COLO829 (cell line): Measurements from ENCODE around the gene DYRK4.
"Not testable (repeated sequence)": the region's sequence is repeated elsewhere in the genome, so short reads cannot be mapped to it uniquely, and the experiment has no call there.

Source experiments
- DNase-seq: peaks from one replicate; pipeline ENCODE4 v3.0.0; 2012; ENCODE audit warnings: low spot score

DYRK4 gene, protein sequence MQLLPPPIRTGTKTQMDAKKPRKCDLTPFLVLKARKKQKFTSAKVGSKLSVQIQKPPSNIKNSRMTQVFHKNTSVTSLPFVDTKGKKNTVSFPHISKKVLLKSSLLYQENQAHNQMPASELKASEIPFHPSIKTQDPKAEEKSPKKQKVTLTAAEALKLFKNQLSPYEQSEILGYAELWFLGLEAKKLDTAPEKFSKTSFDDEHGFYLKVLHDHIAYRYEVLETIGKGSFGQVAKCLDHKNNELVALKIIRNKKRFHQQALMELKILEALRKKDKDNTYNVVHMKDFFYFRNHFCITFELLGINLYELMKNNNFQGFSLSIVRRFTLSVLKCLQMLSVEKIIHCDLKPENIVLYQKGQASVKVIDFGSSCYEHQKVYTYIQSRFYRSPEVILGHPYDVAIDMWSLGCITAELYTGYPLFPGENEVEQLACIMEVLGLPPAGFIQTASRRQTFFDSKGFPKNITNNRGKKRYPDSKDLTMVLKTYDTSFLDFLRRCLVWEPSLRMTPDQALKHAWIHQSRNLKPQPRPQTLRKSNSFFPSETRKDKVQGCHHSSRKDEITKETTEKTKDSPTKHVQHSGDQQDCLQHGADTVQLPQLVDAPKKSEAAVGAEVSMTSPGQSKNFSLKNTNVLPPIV

DNA sequence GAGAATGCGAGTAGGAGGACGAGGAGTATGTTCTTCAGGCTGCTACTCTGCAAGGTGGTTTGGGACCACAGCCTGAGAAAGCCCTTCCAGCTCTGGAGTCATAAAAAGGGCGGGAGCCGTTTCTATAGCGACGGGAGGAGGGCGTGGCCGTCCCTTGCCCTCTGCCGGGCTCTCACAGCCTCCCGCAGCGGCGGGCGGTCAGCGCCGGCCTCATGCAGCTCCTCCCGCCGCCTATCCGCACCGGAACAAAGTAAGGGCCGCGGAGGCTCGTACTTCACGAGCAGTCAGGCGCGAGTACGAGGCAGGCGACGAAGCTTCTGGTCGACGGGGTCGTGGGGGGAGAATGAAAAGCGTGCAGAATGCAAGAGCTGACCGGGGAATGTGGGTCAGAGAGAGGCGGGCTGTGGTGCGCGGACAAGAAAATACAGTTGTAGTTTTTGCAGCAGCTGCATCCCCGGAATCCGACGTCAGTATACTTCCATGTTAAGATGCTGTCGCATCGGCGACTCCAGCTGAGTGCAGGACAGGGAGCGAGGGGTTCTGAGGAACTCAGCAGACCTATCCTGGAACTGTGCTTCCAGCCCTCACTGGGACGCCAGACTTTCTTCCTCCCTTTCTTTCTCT lies at the start of gene DYRK4:
Gene DYRK4 (plus strand): TSS at position 175 of the 624 bp plus-strand sequence. CDS start 38 bp downstream, at position 213.
- no peak for DNase-seq

DNA sequence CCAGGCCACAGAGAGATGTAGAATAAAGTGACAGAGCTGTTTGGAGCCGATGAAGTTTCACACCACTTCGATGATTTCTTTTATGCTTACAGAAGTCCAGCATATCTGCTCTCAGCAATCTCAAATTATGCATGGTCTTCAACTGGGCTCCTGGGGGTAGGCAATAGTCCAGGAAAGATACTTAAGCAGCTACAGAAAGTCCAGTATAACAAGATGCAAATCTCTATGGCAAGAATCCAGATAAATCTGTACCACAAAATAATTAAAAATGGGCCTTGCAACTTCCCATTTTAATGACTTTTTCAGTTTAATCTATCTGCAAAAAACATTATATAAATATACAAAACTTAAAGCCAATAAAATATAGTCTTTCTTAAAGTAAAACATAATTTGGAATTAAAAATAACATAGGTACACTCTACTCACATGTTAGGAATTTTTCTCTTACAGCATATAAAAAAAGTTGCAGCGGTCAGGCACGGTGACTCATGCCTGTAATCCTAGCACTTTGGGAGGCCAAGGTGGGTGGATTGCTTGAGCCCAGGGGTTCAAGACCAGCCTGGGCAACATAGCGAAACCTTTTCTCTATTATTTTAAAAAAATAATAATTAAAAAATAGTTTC lies 43.8 kb upstream of the DYRK4 start:
- DNase-seq = no peak

DNA sequence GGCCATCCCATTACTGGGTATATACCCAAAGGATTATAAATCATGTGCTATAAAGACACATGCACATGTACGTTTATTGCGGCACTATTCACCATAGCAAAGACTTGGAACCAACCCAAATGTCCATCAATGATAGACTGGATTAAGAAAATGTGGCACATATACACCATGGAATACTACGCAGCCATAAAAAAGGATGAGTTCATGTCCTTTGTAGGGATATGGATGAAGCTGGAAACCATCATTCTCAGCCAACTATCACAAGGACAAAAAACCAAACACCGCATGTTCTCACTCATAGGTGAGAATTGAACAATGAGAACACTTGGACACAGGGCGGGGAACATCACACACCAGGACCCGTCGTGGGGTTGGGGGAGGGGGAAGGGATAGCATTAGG lies 38.6 kb upstream of the DYRK4 start:
- DNase-seq = not testable (repeated sequence)

DNA sequence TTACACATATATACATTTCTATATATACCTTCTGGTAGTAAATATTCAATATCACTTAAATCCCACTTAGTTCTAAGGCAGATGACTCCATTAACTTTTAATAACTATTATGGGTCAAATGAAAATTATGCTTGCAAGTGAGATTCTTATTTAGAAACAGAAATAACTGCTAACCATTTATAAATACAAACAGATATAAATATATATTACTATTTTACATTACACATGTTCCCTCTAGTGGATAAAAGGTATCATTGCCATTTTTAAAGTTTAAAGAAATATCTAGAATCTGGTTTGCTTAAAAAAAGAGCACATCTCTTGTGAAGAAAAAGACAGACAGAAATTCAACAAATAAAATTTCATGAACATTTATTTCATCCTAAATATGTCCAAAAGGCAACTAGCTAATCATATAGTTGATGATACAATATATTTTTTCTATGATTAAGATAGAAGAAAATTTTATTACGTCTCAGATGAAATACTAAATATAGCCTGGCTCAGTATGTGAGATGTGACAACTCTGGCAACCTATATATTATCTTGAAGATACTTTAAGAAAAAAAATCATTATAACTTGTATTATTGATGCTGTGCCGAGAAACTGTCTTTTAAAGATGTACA lies 35.0 kb upstream of the DYRK4 start:
- DNase-seq = peak; percentile 4

DNA sequence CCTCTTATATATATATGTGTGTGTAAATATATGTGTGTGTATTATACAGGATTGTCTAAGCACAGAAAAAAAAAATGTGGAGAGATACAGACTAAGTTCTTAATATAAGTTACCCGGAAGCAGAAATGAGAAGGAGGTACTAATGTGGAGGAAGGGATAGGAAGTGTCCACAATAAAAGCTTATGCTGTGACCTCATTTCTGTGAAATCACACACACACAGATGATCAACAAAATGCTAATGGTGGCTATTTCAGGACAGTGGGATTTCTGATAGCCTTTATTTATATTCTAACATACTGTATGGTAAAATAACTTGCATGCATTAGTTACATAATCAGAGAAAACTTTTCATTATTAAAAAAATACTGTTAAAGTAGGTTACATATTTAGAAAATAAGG lies 31.8 kb upstream of the DYRK4 start:
- no peak for DNase-seq

- no peak for DNase-seq
Measured at GRCh38 chr12:4530982-4531586, 30.9 kb upstream of the DYRK4 start.

DNA sequence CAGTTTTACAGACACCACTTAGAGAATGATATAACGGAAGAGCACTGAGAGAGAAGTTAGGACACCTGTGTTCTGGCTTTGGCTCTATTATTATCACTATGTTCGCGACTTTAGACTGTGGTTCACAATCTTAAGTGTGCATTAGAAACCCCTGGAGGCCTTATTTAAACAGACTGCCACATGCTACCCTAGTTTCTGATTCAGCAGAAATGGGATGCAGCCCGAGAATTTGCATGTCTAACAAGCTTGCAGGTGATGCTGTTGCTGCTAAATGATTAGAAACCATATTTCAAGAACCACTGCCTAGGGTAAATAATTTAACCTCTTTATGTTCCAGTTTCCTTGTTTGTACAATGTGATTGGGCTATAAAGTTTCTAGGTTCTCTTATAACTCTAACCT lies 26.9 kb upstream of the DYRK4 start:
- no peak for DNase-seq

- no peak for DNase-seq
Measured at GRCh38 chr12:4535871-4536270, 26.1 kb upstream of the DYRK4 start.

DNA sequence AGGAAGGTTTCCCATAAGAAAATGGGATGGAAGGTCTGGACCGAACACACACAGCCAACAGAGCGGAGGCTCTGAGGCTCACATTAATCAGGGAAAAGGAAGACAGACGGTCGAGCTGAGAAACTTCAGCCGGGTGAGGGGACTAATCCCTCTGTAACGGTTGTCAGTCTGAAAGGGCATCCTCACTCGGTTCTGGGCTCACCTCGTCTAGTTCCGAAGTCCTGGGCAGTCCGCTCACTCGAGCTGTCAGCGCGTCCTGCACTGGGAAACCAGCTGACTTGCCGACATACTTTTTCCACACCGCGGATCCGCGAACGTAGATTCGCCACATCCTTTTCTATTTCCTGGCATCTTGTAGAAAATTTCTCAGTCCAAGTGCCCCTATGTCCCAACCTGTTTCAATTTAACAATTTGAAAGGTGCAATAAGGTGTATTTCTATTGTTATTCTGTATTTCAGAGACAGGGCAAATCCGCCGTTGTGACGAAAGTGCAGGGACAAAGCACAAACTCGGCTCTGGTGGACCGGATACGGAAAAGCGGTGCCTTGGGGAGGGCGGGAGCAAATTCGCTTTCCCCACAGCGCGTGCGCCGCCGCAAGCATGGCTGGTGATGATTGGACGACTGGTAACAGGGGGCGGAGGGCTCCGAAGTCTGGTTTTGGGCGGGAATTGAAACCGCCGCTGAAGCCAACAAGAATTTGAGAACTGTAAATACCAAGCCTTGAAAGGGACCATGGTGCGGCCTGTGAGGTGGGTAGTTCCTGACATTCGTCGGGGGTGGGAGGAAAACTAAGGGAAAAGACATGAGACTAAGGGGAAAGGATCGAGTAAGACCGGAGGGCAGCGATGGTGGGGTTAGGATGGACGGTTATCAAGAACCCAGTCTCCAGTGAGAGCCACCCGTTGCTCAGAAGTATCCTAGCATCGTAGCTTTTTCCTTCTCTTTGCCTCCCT lies 23.5 kb upstream of the DYRK4 start, which contains the start of gene RAD51AP1:
Gene RAD51AP1 (plus strand): TSS at position 684 of the 954 bp plus-strand sequence. CDS start 50 bp downstream, at position 734.
- peak; percentile 95 for DNase-seq

- no peak for DNase-seq
Measured at GRCh38 chr12:4539167-4539870, 22.7 kb upstream of the DYRK4 start.

GRCh38 chr12:4540170-4540569 lies 21.8 kb upstream of the DYRK4 start:
- DNase-seq = no peak

DNA sequence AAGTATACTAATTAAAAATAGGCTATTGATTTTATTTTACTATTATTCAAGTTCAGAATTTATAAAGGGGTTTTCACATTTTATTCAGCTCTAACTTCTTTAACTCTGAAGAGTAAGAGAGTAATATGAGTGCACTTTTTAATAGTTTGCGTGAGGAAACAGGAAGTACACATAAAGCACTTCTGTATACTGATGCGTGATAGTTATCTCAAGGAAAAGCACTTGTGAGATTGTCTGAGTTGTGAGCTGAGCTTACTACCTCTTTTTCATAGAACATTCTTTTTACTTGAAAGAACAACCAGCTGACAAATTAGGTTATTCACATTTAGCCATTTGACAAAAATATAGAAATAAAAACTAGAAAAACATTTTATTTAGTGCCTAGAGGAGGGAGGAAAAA lies 21.4 kb upstream of the DYRK4 start:
- no peak for DNase-seq

DNA sequence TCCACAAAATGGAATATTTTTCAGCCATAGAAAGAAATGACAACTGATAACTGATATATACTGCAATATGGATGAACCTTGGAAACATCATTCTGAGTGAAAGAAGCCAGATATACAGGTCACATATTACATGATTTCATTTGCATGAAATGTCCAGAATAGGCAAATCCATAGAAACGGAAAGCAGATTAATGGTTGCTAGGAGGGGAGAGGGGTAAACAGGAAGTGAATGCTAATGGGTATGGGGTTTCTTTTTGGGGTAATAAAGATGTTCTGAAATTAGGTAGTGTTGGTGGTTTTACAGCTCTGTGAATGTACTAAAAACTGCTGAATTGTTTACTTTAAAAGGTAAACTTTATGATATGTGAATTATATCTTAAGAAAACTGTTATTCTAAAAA lies 16.8 kb upstream of the DYRK4 start:
- DNase-seq = no peak

- DNase-seq = no peak
Measured at GRCh38 chr12:4552191-4552590, 9.8 kb upstream of the DYRK4 start.

DNA sequence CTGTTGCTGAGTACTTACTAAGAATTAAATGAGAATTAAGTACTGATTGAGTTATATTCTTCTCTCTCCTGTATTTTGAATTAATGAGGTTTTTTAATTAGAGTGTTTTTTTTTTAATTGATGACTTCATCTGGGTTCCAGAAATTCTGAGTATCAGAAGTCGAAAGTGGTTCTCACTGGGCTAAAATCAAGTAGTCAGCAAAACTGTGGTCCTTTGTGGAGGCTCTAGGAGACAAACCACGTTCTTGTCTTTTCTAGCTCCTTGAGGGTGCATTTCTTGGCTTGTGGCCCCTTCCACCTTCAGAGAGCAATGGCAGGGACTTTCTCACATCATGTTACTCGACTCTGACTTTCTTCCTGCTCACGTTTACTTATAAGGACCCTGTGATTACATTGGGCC lies 8.1 kb upstream of the DYRK4 start:
- DNase-seq = no peak

DNA sequence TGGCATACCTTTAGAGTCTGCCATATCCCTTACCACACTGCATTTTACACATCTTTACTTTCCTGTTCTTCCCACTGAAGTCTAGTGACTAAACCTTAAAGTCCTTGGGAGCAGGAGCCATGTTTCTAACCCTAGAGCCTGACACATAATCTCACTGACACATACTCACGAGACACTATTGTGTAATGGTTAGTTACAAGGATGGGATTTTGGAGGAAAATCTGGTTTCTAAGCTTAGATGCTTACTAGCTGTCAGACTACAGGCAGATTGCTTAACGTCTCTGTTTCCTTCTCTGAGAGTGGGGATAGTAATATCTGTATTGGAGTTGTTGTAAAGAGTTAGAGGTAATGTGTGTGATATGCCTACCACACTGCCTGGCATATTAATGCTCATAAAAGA lies 6.2 kb upstream of the DYRK4 start:
- no peak for DNase-seq

- DNase-seq = no peak
Measured at GRCh38 chr12:4556735-4557530, 5.1 kb upstream of the DYRK4 start.

- DNase-seq = no peak
Measured at GRCh38 chr12:4557586-4557985, 4.4 kb upstream of the DYRK4 start.

GRCh38 chr12:4558171-4558570 lies 3.8 kb upstream of the DYRK4 start:
- no peak for DNase-seq
